Neural cell (in vitro differentiated cells): Measurements from ENCODE around the gene PEAK3. TPM values are rescaled to one million over a fixed set of nuclear protein-coding genes. Genes with fewer than 3 reads are reported as not detected.

Experiments
- H2AFZ ChIP-seq: fragments of 200-600, 300-800 bp; sonication (generic), shearing (Covaris generic); 2 replicates; pipeline ENCODE4 v1.6.0; 2014; ENCODE audit warnings: low read depth, mild to moderate bottlenecking, antibody characterized with exemption, low read length, moderate library complexity
- H3F3A ChIP-seq: fragments of 200-600 bp; shearing (Covaris generic); 2 replicates; pipeline ENCODE4 v1.6.1; 2016; ENCODE audit warnings: mild to moderate bottlenecking, moderate library complexity, mixed read lengths, antibody characterized with exemption, low read length; ENCODE audit not compliant: insufficient read depth, poor library complexity, severe bottlenecking
- H3K27ac ChIP-seq: fragments of 200-600, 300-800 bp; sonication (generic), shearing (Covaris generic); 2 replicates; pipeline ENCODE4 v1.5.1; 2014; ENCODE audit warnings: mild to moderate bottlenecking, low read length, moderate library complexity
- H3K27me3 ChIP-seq: fragments of 300-800, 200-600 bp; sonication (generic), shearing (Covaris generic); 2 replicates; pipeline ENCODE4 v1.6.0; 2014; ENCODE audit warnings: mild to moderate bottlenecking, low read depth, low read length, moderate library complexity; ENCODE audit not compliant: insufficient read depth
- H3K36me3 ChIP-seq: fragments of 300-800, 200-600 bp; sonication (generic), shearing (Covaris generic); 2 replicates; pipeline ENCODE4 v1.5.1; 2014; ENCODE audit warnings: mild to moderate bottlenecking, antibody characterized with exemption, low read length, moderate library complexity; ENCODE audit not compliant: insufficient read depth
- H3K4me2 ChIP-seq: fragments of 300-800, 200-600 bp; sonication (generic), shearing (Covaris generic); 2 replicates; pipeline ENCODE4 v1.6.0; 2014; ENCODE audit warnings: mild to moderate bottlenecking, low read length
- H3K4me3 ChIP-seq: fragments of 300-800, 200-600 bp; sonication (generic), shearing (Covaris generic); 2 replicates; pipeline ENCODE4 v1.5.1; 2014; ENCODE audit warnings: mild to moderate bottlenecking, low read length, moderate library complexity
- H3K79me2 ChIP-seq: fragments of 200-600 bp; shearing (Covaris generic); replicated peaks from 2 replicates; pipeline ENCODE4 v1.6.0; 2014; ENCODE audit warnings: mild to moderate bottlenecking, low read length, moderate library complexity; ENCODE audit not compliant: insufficient read depth
- H3K9ac ChIP-seq: fragments of 300-800, 200-600 bp; sonication (generic), shearing (Covaris generic); 2 replicates; pipeline ENCODE4 v1.6.1; 2016; ENCODE audit warnings: mild to moderate bottlenecking, low read length, mixed read lengths
- H3K9me2 ChIP-seq: fragments of 200-600 bp; shearing (Covaris generic); 2 replicates; pipeline ENCODE4 v1.6.1; 2016; ENCODE audit warnings: mild to moderate bottlenecking, low read length, mixed read lengths; ENCODE audit not compliant: insufficient read depth
- H3K9me3 ChIP-seq: fragments of 200-600, 300-800 bp; sonication (generic), shearing (Covaris generic); 2 replicates; pipeline ENCODE4 v1.6.1; 2016; ENCODE audit warnings: mild to moderate bottlenecking, mixed run types, low read length, moderate library complexity, mixed read lengths
- H4K20me1 ChIP-seq: fragments of 200-600 bp; shearing (Covaris generic); 2 replicates; pipeline ENCODE4 v1.6.1; 2016; ENCODE audit warnings: mild to moderate bottlenecking, mixed run types; ENCODE audit not compliant: insufficient read depth
- CTCF ChIP-seq: fragments of 450-650 bp; IDR thresholded peaks from 2 replicates; pipeline ENCODE4 v1.5.1; 2014; ENCODE audit warnings: antibody characterized with exemption, mild to moderate bottlenecking, moderate library complexity; ENCODE audit not compliant: poor library complexity, severe bottlenecking
- EP300 ChIP-seq: fragments of 450-650 bp; conservative IDR thresholded peaks from 2 replicates; pipeline ENCODE4 v1.6.1; 2014; ENCODE audit warnings: antibody characterized with exemption, mild to moderate bottlenecking, moderate library complexity; ENCODE audit not compliant: poor library complexity, severe bottlenecking
- EZH2 ChIP-seq: fragments of 200-600, 300-800 bp; shearing (Covaris generic), sonication (generic); IDR thresholded peaks from 2 replicates; pipeline ENCODE4 v1.6.1; 2014; ENCODE audit warnings: antibody characterized with exemption, low read length, borderline replicate concordance, mild to moderate bottlenecking; ENCODE audit not compliant: insufficient read depth, poor library complexity, severe bottlenecking
- MXI1 ChIP-seq: fragments of 450-650 bp; conservative IDR thresholded peaks from 2 replicates; pipeline ENCODE4 v1.6.1; 2014; ENCODE audit warnings: antibody characterized with exemption, mild to moderate bottlenecking; ENCODE audit not compliant: poor library complexity, severe bottlenecking
- POLR2AphosphoS5 ChIP-seq: IDR thresholded peaks from 2 replicates; pipeline ENCODE4 v1.6.1; 2012
- RAD21 ChIP-seq: fragments of 450-650 bp; conservative IDR thresholded peaks from 2 replicates; pipeline ENCODE4 v1.6.1; 2014; ENCODE audit warnings: antibody characterized with exemption, mild to moderate bottlenecking, moderate library complexity
- REST ChIP-seq: IDR thresholded peaks from 2 replicates; pipeline ENCODE4 v1.6.1; 2012; ENCODE audit warnings: borderline replicate concordance
- SMC3 ChIP-seq: fragments of 450-650 bp; conservative IDR thresholded peaks from 2 replicates; pipeline ENCODE4 v1.6.1; 2014; ENCODE audit warnings: antibody characterized with exemption, mild to moderate bottlenecking, moderate library complexity; ENCODE audit not compliant: poor library complexity
- TAF1 ChIP-seq: IDR thresholded peaks from 2 replicates; pipeline ENCODE4 v1.6.1; 2012; ENCODE audit warnings: low read depth
- polyA plus RNA-seq: library from polyadenylated mRNA; depleted of rRNA; stranded (reverse); fragments of >200 nt; gene quantifications from 2 replicates; pipeline ENCODE4 v1.2.3, GENCODE V29; 2014

PEAK3 gene
- polyA plus RNA-seq, 1 donor from 2014 or later, result not detected

GRCh38 chr19:2288338-2288817 is 6.4 kb upstream of the PEAK3 start:
- Histone ChIP-seq H3K9me3 (no peaks in the 10 kb centered on the region), H3K36me3 (no peaks in the 10 kb centered on the region), H3K4me2 (no peak overlapping the region), H3K27ac (no peak overlapping the region), H3F3A (no peaks in the 10 kb centered on the region), H3K9ac (no peak overlapping the region), H3K79me2 (no peaks in the 10 kb centered on the region), H3K9me2 (no peaks in the 10 kb centered on the region), H2AFZ (no peak overlapping the region), H3K4me3 (no peak overlapping the region), H4K20me1 (no peaks in the 10 kb centered on the region), H3K27me3 (peaks cover 56% of the 10 kb centered on the region)
- no peak for TF ChIP-seq TAF1
- TF ChIP-seq MXI1, result no peak
- TF ChIP-seq RAD21, result no peak
- TF ChIP-seq EZH2, result no peak
- TF ChIP-seq REST, result no peak
- TF ChIP-seq CTCF, result no peak
- no peak for TF ChIP-seq EP300
- TF ChIP-seq POLR2AphosphoS5, result no peak
- no peak for TF ChIP-seq SMC3

GRCh38 chr19:2287585-2288337 is 5.8 kb upstream of the PEAK3 start:
- H3K36me3 ChIP-seq, result no peaks in the 10 kb centered on the region
- no peak overlapping the region for H3K9ac ChIP-seq
- no peak overlapping the region for H3K4me2 ChIP-seq
- no peak overlapping the region for H2AFZ ChIP-seq
- H3K27ac ChIP-seq, result no peak overlapping the region
- TF ChIP-seq SMC3, result no peak
- no peak for TF ChIP-seq CTCF
- no peak for TF ChIP-seq REST
- no peak for TF ChIP-seq RAD21
- TF ChIP-seq EZH2, result no peak
- no peak for TF ChIP-seq POLR2AphosphoS5
- no peak for TF ChIP-seq MXI1
- TF ChIP-seq TAF1, result no peak
- no peak for TF ChIP-seq EP300
- no peaks in the 10 kb centered on the region for H4K20me1 ChIP-seq
- H3K9me2 ChIP-seq, result no peaks in the 10 kb centered on the region
- no peaks in the 10 kb centered on the region for H3K79me2 ChIP-seq
- no peaks in the 10 kb centered on the region for H3K9me3 ChIP-seq
- no peak overlapping the region for H3K4me3 ChIP-seq
- H3F3A ChIP-seq, result no peaks in the 10 kb centered on the region
- H3K27me3 ChIP-seq, result peaks cover 59% of the 10 kb centered on the region
